Peyer's patch (tissue), 4 donors: ENCODE measurements around the gene ANKRD28.
"Not testable (repeated sequence)": the region's sequence is repeated elsewhere in the genome, so short reads cannot be mapped to it uniquely, and the experiment has no call there.

Experiments used
- CTCF ChIP-seq, 6 experiments: fragments of 450-650 bp in 4 of 6; fragments of 200-600 bp in 2 of 6; sonication (generic) in 1 of 6; IDR thresholded peaks; one replicate each; pipeline ENCODE4 v1.5.1; 2017 to 2019; ENCODE audit warnings: antibody characterized with exemption in 6 of 6, mild to moderate bottlenecking in 3 of 6, moderate library complexity in 1 of 6
- POLR2A ChIP-seq, 2 donors: fragments of 450-650 bp; IDR thresholded peaks; one replicate each; pipeline ENCODE4 v1.5.1; 2017; ENCODE audit warnings: antibody characterized with exemption in 2 of 2, mild to moderate bottlenecking in 2 of 2, moderate library complexity in 2 of 2

GRCh38 chr3:15813079-15813478 lies 15.3 kb upstream of the ANKRD28 start:
- TF ChIP-seq POLR2A, CTCF (IDR thresholded peaks at IDR 0.05): not testable (repeated sequence)
